Eye (tissue), 1 donor: ENCODE results near the gene TNIK.
"Not testable (repeated sequence)": the region's sequence is repeated elsewhere in the genome, so short reads cannot be mapped to it uniquely, and the experiment has no call there.

Experiments used
- DNase-seq: peaks from one replicate; pipeline ENCODE4 v3.0.0-alpha.2; 2015

The TNIK gene

GRCh38 chr3:171333784-171334464 lies 126.3 kb downstream of the TNIK start:
- DNase-seq, result no peak

GRCh38 chr3:171330938-171331337 lies 129.3 kb downstream of the TNIK start:
- DNase-seq, result no peak

GRCh38 chr3:171329746-171330145 lies 130.5 kb downstream of the TNIK start:
- DNase-seq, result peak; percentile 56

GRCh38 chr3:171328419-171329082 lies 131.7 kb downstream of the TNIK start:
- peak; percentile 60 for DNase-seq

GRCh38 chr3:171327441-171328174 lies 132.6 kb downstream of the TNIK start:
- no peak for DNase-seq

- DNase-seq, result no peak
Observed at GRCh38 chr3:171326717-171327440, 133.3 kb downstream of the TNIK start.

GRCh38 chr3:171323938-171324536 lies 136.2 kb downstream of the TNIK start:
- no peak for DNase-seq

- peak; percentile 47 for DNase-seq
Observed at GRCh38 chr3:171321559-171322360, 138.4 kb downstream of the TNIK start.

- peak; percentile 52 for DNase-seq
Observed at GRCh38 chr3:171320750-171321558, 139.3 kb downstream of the TNIK start.

GRCh38 chr3:171317171-171317570 lies 143.0 kb downstream of the TNIK start:
- DNase-seq, result no peak

- DNase-seq, result no peak
Observed at GRCh38 chr3:171315919-171316318, 144.3 kb downstream of the TNIK start.

GRCh38 chr3:171315101-171315500 lies 145.1 kb downstream of the TNIK start:
- no peak for DNase-seq

- no peak for DNase-seq
Observed at GRCh38 chr3:171314341-171314740, 145.9 kb downstream of the TNIK start.

GRCh38 chr3:171313702-171314101 lies 146.5 kb downstream of the TNIK start:
- no peak for DNase-seq

- no peak for DNase-seq
Observed at GRCh38 chr3:171312741-171313140, 147.5 kb downstream of the TNIK start.

GRCh38 chr3:171311784-171312183 lies 148.4 kb downstream of the TNIK start:
- no peak for DNase-seq

GRCh38 chr3:171309906-171310359 lies 150.3 kb downstream of the TNIK start:
- no peak for DNase-seq

GRCh38 chr3:171307988-171308387 lies 152.2 kb downstream of the TNIK start:
- DNase-seq, result no peak

GRCh38 chr3:171307046-171307585 lies 153.1 kb downstream of the TNIK start:
- DNase-seq, result no peak

GRCh38 chr3:171306631-171307030 lies 153.6 kb downstream of the TNIK start:
- DNase-seq, result peak; percentile 41

- not testable (repeated sequence) for DNase-seq
Observed at GRCh38 chr3:171305823-171306222, 154.4 kb downstream of the TNIK start.
